Measurements from ENCODE around the gene TMEM170B. TPM values are rescaled to one million over a fixed set of nuclear protein-coding genes. Genes with fewer than 3 reads are reported as not detected.

TMEM170B gene
- total RNA-seq, 1 experiment from 2014 or later, result 3.5 TPM

GRCh38 chr6:11537229-11538051, at the start of gene TMEM170B (continued):
- TF ChIP-seq USF2 (CRISPR knock-in tag; IDR thresholded peaks at IDR 0.05) (no peak), ZNF396 (CRISPR knock-in tag; IDR thresholded peaks at IDR 0.05; ENCODE audit: borderline replicate concordance) (no peak; the same call in 1 of the 2 replicates), ATF6 (CRISPR knock-in tag; IDR thresholded peaks at IDR 0.05) (no peak), FOXP4 (CRISPR knock-in tag; IDR thresholded peaks at IDR 0.05) (peak; percentile 46; the same call in 1 of the 2 replicates), KAT7 (CRISPR knock-in tag; IDR thresholded peaks at IDR 0.05; ENCODE audit: borderline replicate concordance) (no peak), ZMAT4 (CRISPR knock-in tag; IDR thresholded peaks at IDR 0.05) (no peak), ZNF138 (CRISPR knock-in tag; conservative IDR thresholded peaks at IDR 0.05) (no peak), ZNF219 (CRISPR knock-in tag; IDR thresholded peaks at IDR 0.05; ENCODE audit: borderline replicate concordance) (0 out of 2 replicates have a peak, but pooled peaks have one; percentile 34), PREB (CRISPR knock-in tag; IDR thresholded peaks at IDR 0.05; ENCODE audit: borderline replicate concordance) (no peak), PRRX2 (CRISPR knock-in tag; IDR thresholded peaks at IDR 0.05) (no peak), SMAD3 (CRISPR knock-in tag; IDR thresholded peaks at IDR 0.05; ENCODE audit: borderline replicate concordance) (no peak), ATF3 (CRISPR knock-in tag; conservative IDR thresholded peaks at IDR 0.05) (no peak), ZNF423 (CRISPR knock-in tag; IDR thresholded peaks at IDR 0.05) (no peak; the same call in 1 of the 2 replicates), ZNF671 (CRISPR knock-in tag; IDR thresholded peaks at IDR 0.05) (no peak), NFYB (CRISPR knock-in tag; conservative IDR thresholded peaks at IDR 0.05; ENCODE audit: low read depth) (peak; percentile 61; the same call in 1 of the 2 replicates), MLX (CRISPR knock-in tag; IDR thresholded peaks at IDR 0.05) (no peak), USF1 (CRISPR knock-in tag; IDR thresholded peaks at IDR 0.05) (no peak), CDX4 (CRISPR knock-in tag; IDR thresholded peaks at IDR 0.05; ENCODE audit: borderline replicate concordance) (no peak), TEAD4 (CRISPR knock-in tag; IDR thresholded peaks at IDR 0.05) (no peak), IRF1 (CRISPR knock-in tag; IDR thresholded peaks at IDR 0.05) (no peak), STAT6 (CRISPR knock-in tag; conservative IDR thresholded peaks at IDR 0.05; ENCODE audit: low read depth) (no peak), HMGXB4 (CRISPR knock-in tag; IDR thresholded peaks at IDR 0.05) (peak; percentile 82), NR2C2 (CRISPR knock-in tag; IDR thresholded peaks at IDR 0.05) (no peak)
